ENCODE data around the gene RNF213.
"Not testable (repeated sequence)": the region's sequence is repeated elsewhere in the genome, so short reads cannot be mapped to it uniquely, and the experiment has no call there.

GRCh38 chr17:80275857-80276256, 15.2 kb downstream of the RNF213 start:
- not testable (repeated sequence) for TF ChIP-seq EZH2 (IDR thresholded peaks at IDR 0.05; ENCODE audit: low read length, missing control alignments); CTCF (conservative IDR thresholded peaks at IDR 0.05 in 1 of 2, IDR thresholded peaks at IDR 0.05 in 1 of 2; ENCODE audit: low read depth in 1 of 2, low read length in 2 of 2)

Measured in fibroblast of lung (primary cell).